Measurements from ENCODE around the gene RND3.

Gene RND3

DNA sequence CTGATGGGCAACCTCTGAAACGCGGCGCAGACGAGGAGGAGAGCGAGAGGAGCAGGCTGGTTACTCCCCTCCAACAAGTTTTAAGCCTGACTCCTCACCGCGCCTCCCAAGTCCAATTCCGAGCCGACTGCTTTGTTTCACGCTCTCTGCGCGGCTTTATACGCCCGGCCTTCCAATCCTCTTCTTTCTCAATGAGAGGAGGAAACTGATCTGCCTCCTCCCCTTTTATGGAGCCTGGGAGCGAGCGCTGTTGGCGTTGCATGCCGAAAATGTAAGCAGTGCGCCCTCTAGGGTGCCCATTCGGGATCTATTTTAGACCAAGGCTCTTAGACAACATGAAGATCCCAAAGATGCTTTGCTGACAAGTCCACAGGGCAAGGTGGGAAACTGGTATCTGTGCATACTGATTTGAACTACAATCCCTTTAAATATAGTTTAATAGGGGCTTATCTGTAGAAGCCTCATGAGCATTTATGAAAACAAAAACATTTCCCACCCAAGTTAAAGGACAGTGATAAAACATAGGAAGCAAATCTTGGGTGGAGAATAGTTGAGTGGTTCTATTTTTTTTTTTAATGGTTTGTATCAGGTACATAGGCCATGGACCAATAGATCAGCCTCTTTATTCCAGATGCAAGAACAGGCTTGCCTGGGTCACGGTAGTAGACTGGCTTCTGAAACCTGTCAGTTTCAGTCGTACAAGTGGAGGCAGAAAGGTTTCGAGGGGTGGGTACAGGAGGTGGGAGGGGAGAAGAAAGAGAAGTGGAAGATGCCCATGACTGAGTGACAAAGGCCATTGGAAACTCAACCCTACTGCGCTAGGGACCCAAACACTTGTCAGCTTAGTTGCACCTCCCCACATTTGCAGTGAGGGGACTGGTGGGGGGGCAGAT is at the start of gene RND3 (continued):
- TF ChIP-seq ZSCAN30 (tag by site-specific recombination; IDR thresholded peaks at IDR 0.05) (peak; percentile 45; the same call in 1 of the 2 replicates), ZNF777 (tag by site-specific recombination; IDR thresholded peaks at IDR 0.05; ENCODE audit: borderline replicate concordance) (no peak)

GRCh38 chr2:150535176-150535575 is 47.7 kb upstream of the RND3 start:
- Histone ChIP-seq H3K36me3 (ENCODE audit: control insufficient read depth in 2 of 2, insufficient read depth in 1 of 2, low read length in 2 of 2) (no peaks in the 10 kb centered on the region), H3K4me3 (ENCODE audit: low read depth, low read length) (no peak overlapping the region), H3K27ac (ENCODE audit: extremely low read depth, low read depth, low read length) (no peak overlapping the region), H3K9me3 (ENCODE audit: control insufficient read depth, insufficient read depth, low read depth, low read length) (no peaks in the 10 kb centered on the region), H3K4me1 (ENCODE audit: control insufficient read depth, insufficient read depth, low read length) (no peaks in the 10 kb centered on the region)
- no peak for TF ChIP-seq GFI1B (tag by site-specific recombination; IDR thresholded peaks at IDR 0.05)
- no peak for TF ChIP-seq ZNF624 (tag by site-specific recombination; IDR thresholded peaks at IDR 0.05)
- no peak for TF ChIP-seq YY1 (tag by site-specific recombination; IDR thresholded peaks at IDR 0.05)
- no peak for TF ChIP-seq WT1 (tag by site-specific recombination; IDR thresholded peaks at IDR 0.05)
- TF ChIP-seq ZNF221 (tag by site-specific recombination; IDR thresholded peaks at IDR 0.05; ENCODE audit: borderline replicate concordance), result no peak
- TF ChIP-seq OSR2 (tag by site-specific recombination; IDR thresholded peaks at IDR 0.05), result no peak
- TF ChIP-seq ZNF19 (tag by site-specific recombination; IDR thresholded peaks at IDR 0.05; ENCODE audit: low read depth), result no peak
- TF ChIP-seq ZNF558 (tag by site-specific recombination; IDR thresholded peaks at IDR 0.05), result no peak
- TF ChIP-seq, protein P1, sequence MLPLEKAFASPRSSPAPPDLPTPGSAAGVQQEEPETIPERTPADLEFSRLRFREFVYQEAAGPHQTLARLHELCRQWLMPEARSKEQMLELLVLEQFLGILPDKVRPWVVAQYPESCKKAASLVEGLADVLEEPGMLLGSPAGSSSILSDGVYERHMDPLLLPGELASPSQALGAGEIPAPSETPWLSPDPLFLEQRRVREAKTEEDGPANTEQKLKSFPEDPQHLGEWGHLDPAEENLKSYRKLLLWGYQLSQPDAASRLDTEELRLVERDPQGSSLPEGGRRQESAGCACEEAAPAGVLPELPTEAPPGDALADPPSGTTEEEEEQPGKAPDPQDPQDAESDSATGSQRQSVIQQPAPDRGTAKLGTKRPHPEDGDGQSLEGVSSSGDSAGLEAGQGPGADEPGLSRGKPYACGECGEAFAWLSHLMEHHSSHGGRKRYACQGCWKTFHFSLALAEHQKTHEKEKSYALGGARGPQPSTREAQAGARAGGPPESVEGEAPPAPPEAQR (tag by site-specific recombination; IDR thresholded peaks at IDR 0.05), result no peak
- TF ChIP-seq ZNF394 (tag by site-specific recombination; IDR thresholded peaks at IDR 0.05; ENCODE audit: borderline replicate concordance), result no peak
- no peak for TF ChIP-seq EGR2 (tag by site-specific recombination; IDR thresholded peaks at IDR 0.05; ENCODE audit: low read depth)
- TF ChIP-seq ZFP69B (tag by site-specific recombination; IDR thresholded peaks at IDR 0.05), result no peak
- TF ChIP-seq ZNF157 (tag by site-specific recombination; IDR thresholded peaks at IDR 0.05), result no peak
- TF ChIP-seq, protein P2, sequence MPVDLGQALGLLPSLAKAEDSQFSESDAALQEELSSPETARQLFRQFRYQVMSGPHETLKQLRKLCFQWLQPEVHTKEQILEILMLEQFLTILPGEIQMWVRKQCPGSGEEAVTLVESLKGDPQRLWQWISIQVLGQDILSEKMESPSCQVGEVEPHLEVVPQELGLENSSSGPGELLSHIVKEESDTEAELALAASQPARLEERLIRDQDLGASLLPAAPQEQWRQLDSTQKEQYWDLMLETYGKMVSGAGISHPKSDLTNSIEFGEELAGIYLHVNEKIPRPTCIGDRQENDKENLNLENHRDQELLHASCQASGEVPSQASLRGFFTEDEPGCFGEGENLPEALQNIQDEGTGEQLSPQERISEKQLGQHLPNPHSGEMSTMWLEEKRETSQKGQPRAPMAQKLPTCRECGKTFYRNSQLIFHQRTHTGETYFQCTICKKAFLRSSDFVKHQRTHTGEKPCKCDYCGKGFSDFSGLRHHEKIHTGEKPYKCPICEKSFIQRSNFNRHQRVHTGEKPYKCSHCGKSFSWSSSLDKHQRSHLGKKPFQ (tag by site-specific recombination; IDR thresholded peaks at IDR 0.05), result no peak
- no peak for TF ChIP-seq ZNF155 (tag by site-specific recombination; IDR thresholded peaks at IDR 0.05)
- TF ChIP-seq ZNF521 (tag by site-specific recombination; IDR thresholded peaks at IDR 0.05), result no peak
- no peak for TF ChIP-seq ZNF843 (tag by site-specific recombination; IDR thresholded peaks at IDR 0.05)
- no peak for TF ChIP-seq ZNF777 (tag by site-specific recombination; IDR thresholded peaks at IDR 0.05; ENCODE audit: borderline replicate concordance)
- no peak for TF ChIP-seq ZNF37A (tag by site-specific recombination; IDR thresholded peaks at IDR 0.05)
- no peak for TF ChIP-seq RBAK (tag by site-specific recombination; IDR thresholded peaks at IDR 0.05)
- ChIA-PET CTCF (interaction anchor here (0.6 to 1.4 kb wide), 2 partner anchors 13 to 658 kb away, joined by 4 to 5 read pairs; no protein-coding TSS in a partner anchor), POLR2A (no interaction called here)

GRCh38 chr2:150532879-150533278 is 45.4 kb upstream of the RND3 start:
- Histone ChIP-seq H3K36me3 (ENCODE audit: control insufficient read depth in 2 of 2, insufficient read depth in 1 of 2, low read length in 2 of 2) (no peaks in the 10 kb centered on the region), H3K4me1 (ENCODE audit: control insufficient read depth, insufficient read depth, low read length) (no peaks in the 10 kb centered on the region; the same call in 1 of the 2 replicates), H3K9me3 (ENCODE audit: control insufficient read depth, insufficient read depth, low read depth, low read length) (no peaks in the 10 kb centered on the region), H3K4me3 (ENCODE audit: low read depth, low read length) (no peak overlapping the region), H3K27ac (ENCODE audit: extremely low read depth, low read depth, low read length) (no peak overlapping the region)
- ChIA-PET POLR2A (no interaction called here), CTCF (no interaction called here)
- TF ChIP-seq HOXD13 (CRISPR knock-in tag; IDR thresholded peaks at IDR 0.05; ENCODE audit: borderline replicate concordance) (no peak), ZNF792 (tag by site-specific recombination; IDR thresholded peaks at IDR 0.05) (no peak), ZFP69B (tag by site-specific recombination; IDR thresholded peaks at IDR 0.05) (no peak), FEZF1 (tag by site-specific recombination; IDR thresholded peaks at IDR 0.05) (no peak), ZNF175 (tag by site-specific recombination; IDR thresholded peaks at IDR 0.05) (no peak), ZNF791 (tag by site-specific recombination; IDR thresholded peaks at IDR 0.05) (no peak), MEIS1 (CRISPR knock-in tag; IDR thresholded peaks at IDR 0.05; ENCODE audit: borderline replicate concordance) (no peak), ZSCAN23 (tag by site-specific recombination; IDR thresholded peaks at IDR 0.05) (no peak), ZNF560 (tag by site-specific recombination; IDR thresholded peaks at IDR 0.05; ENCODE audit: borderline replicate concordance) (no peak), ZNF146 (tag by site-specific recombination; IDR thresholded peaks at IDR 0.05) (no peak), REPIN1 (tag by site-specific recombination; IDR thresholded peaks at IDR 0.05; ENCODE audit: low read depth) (no peak), ZNF426 (tag by site-specific recombination; IDR thresholded peaks at IDR 0.05) (no peak), ZNF266 (tag by site-specific recombination; IDR thresholded peaks at IDR 0.05; ENCODE audit: low read depth) (no peak)
